HG02588 (cell line): ENCODE measurements around the gene RHEB.

Experiments used
- ATAC-seq: cut with Tn5 transposase; IDR thresholded peaks from one replicate; pipeline ENCODE4 v1.9.1; 2021; ENCODE audit warnings: mild to moderate bottlenecking, moderate library complexity; ENCODE audit not compliant: unreplicated experiment

Gene RHEB

DNA sequence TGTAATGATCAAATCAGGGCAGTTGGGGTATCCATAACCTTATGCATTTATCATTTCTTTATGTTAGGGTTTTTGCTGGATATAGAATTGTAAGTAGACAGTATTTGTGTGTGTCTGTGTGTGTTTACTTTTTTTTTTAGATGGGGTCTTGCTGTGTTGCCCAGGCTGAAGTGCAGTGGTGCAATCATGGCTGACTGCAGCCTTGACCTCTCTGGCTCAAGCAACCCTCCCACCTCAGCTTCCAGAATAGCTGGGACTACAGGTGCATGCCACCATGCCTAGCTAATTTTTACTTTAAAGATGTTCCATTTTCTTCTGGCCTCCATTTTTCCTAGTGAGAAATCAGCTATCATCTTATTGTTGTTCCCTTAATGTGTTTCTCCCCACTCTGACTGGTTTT, 10.1 kb upstream of the RHEB start:
- no peak for ATAC-seq

GRCh38 chr7:151524845-151525244, 5.2 kb upstream of the RHEB start:
- ATAC-seq = no peak

- no peak for ATAC-seq
These were observed 4.6 kb upstream of the RHEB start for GRCh38 chr7:151524331-151524730.

GRCh38 chr7:151520419-151521261, 945 bp upstream of the RHEB start:
- no peak for ATAC-seq

- peak; percentile 55 for ATAC-seq
These were observed 539 bp downstream of the RHEB start for GRCh38 chr7:151518947-151519764.

GRCh38 chr7:151518105-151518946, 1.4 kb downstream of the RHEB start:
- no peak for ATAC-seq

GRCh38 chr7:151517601-151518104, 2.0 kb downstream of the RHEB start:
- no peak for ATAC-seq

GRCh38 chr7:151515276-151515565, 4.5 kb downstream of the RHEB start:
- ATAC-seq = no peak

GRCh38 chr7:151514461-151515275, 5.0 kb downstream of the RHEB start:
- ATAC-seq = no peak

GRCh38 chr7:151513133-151513532, 6.6 kb downstream of the RHEB start:
- ATAC-seq = no peak

DNA sequence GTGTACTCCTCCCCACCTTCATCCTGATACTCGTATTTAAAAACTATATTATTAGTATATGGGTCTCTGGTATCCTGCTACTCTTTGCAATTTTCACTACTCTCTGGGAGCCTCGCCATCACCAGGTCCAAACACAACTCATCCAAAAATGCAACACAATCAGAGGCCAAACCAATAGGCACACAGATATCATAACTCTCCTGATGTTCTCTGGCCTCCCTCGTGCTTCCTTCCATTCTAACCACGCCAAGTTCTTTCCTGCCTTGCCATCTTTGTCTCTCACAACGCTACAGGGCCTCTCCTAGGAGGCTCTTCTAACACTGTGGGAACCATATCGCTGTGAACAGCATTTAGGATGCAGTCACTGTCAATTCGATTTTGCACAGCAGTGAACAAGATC, 7.3 kb downstream of the RHEB start:
- ATAC-seq = no peak

DNA sequence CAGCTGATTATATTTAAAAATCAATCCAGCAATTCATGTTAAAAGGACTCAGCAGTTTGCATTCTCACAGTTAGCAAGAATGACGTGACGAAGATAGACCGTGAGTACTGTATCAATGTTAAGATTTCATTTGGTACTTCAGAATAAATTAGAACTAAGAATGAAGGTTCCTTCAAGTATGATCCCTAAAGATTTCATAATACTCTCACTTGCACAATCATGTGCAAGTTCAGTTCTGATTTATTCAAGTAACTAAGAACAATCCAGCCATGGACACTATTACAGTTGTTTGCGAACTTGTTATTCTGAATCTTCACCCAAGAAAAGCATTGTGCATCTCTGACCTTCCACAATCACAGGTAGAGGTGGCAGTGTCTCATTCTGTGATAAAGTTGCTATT, 7.7 kb downstream of the RHEB start:
- ATAC-seq = no peak

GRCh38 chr7:151511270-151511669, 8.4 kb downstream of the RHEB start:
- no peak for ATAC-seq

DNA sequence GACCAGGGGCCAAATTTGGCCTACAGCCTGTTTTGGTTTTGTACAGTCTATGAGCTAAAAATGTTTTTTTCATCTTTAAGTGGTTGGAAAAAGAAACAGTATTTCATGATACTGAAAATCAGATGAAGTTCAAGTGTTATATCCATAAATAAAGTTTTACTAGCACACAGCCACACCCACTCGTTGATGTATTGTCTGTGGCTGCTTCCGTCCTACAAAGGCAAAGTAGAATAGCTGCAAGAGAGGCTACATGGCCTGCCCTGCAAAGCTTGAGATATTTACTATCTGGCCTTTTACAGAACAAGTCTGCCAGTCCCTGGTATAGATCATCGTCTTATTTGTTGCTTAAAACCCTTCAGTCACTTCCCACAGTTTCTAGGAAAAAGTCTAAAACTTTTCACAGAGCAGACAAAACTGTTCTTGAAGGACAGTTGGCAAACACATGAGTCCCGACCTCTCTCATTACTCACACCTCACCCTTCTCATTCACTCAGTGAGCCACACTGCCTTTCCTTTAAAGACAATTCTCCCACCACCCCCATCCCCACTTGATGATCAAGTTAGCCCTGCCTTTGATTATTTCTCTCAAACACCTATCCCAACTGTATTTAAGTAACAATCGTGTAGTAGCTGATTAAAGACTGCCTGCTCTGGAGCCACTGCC, 9.9 kb downstream of the RHEB start:
- ATAC-seq = no peak

- no peak for ATAC-seq
These were observed 10.7 kb downstream of the RHEB start for GRCh38 chr7:151508991-151509390.

GRCh38 chr7:151507806-151508205, 11.9 kb downstream of the RHEB start:
- ATAC-seq = no peak

GRCh38 chr7:151506901-151507382, 12.8 kb downstream of the RHEB start:
- no peak for ATAC-seq

- ATAC-seq = no peak
These were observed 13.7 kb downstream of the RHEB start for GRCh38 chr7:151505836-151506468.

GRCh38 chr7:151505433-151505832, 14.3 kb downstream of the RHEB start:
- no peak for ATAC-seq
